MCF 10A (cell line): Measurements from ENCODE around the gene ASB8. TPM values are rescaled to one million over a fixed set of nuclear protein-coding genes. Genes with fewer than 3 reads are reported as not detected.

Experiments used
- BruUV-seq: library from RNA; stranded (reverse); fragments of 400-500 nt; replicated peaks from 2 replicates; lab custom pipeline; 2021; lab: Mats Ljungman, UMichigan
- CTCF ChIA-PET: fragments of 300-600 bp; sonication (Branson Sonifier 250); formaldehyde crosslinking; extraction: SDS; loops from one replicate; lab custom pipeline; 2021; ENCODE audit warnings: antibody characterized with exemption, inconsistent platforms; lab: Yijun Ruan, JAX
- POLR2A ChIA-PET: fragments of 300-600, 350-650 bp; sonication (Branson Sonifier 250); formaldehyde crosslinking; extraction: SDS; loops from one replicate; lab custom pipeline; 2020; ENCODE audit warnings: antibody characterized with exemption, inconsistent platforms; lab: Yijun Ruan, JAX
- DNase-seq: peaks from one replicate; pipeline ENCODE4 v3.0.0-alpha.2; 2018; ENCODE audit not compliant: unreplicated experiment
- H3K27ac Mint-ChIP-seq: one replicate; pipeline ENCODE4 v1.8.0; 2022; ENCODE audit warnings: mild to moderate bottlenecking, low read depth, mixed read lengths; ENCODE audit not compliant: unreplicated experiment
- H3K27me3 Mint-ChIP-seq: one replicate; pipeline ENCODE4 v1.8.0; 2022; ENCODE audit warnings: mixed read lengths; ENCODE audit not compliant: insufficient read depth, unreplicated experiment
- H3K36me3 Mint-ChIP-seq: one replicate; pipeline ENCODE4 v1.8.0; 2022; ENCODE audit warnings: mild to moderate bottlenecking, moderate library complexity, mixed read lengths; ENCODE audit not compliant: insufficient read depth, unreplicated experiment
- H3K4me1 Mint-ChIP-seq: one replicate; pipeline ENCODE4 v1.8.0; 2022; ENCODE audit warnings: mixed read lengths; ENCODE audit not compliant: insufficient read depth, unreplicated experiment
- H3K4me3 Mint-ChIP-seq: one replicate; pipeline ENCODE4 v1.8.0; 2022; ENCODE audit warnings: mild to moderate bottlenecking, moderate library complexity, mixed read lengths; ENCODE audit not compliant: unreplicated experiment
- H3K9me3 Mint-ChIP-seq: one replicate; pipeline ENCODE4 v1.8.0; 2022; ENCODE audit warnings: mixed read lengths; ENCODE audit not compliant: unreplicated experiment
- intact Hi-C: fragments of 100-400 bp; cut with micrococcal nuclease; formaldehyde crosslinking; loops from 2 replicates; pipeline ENCODE4 v1.14.1; 2022
- total RNA-seq: library from RNA; stranded (reverse); gene quantifications from 2 replicates; pipeline ENCODE4 v1.2.3, GENCODE V29; 2022
- TF ChIP-seq, protein P1 (sequence below): fragments of 200-600 bp; IDR thresholded peaks from one replicate; pipeline ENCODE4 v1.8.0; 2022; ENCODE audit warnings: antibody characterized with exemption, mild to moderate bottlenecking; ENCODE audit not compliant: unreplicated experiment

Gene ASB8
- total RNA-seq, 1 experiment from 2014 or later = 24.0 TPM

DNA sequence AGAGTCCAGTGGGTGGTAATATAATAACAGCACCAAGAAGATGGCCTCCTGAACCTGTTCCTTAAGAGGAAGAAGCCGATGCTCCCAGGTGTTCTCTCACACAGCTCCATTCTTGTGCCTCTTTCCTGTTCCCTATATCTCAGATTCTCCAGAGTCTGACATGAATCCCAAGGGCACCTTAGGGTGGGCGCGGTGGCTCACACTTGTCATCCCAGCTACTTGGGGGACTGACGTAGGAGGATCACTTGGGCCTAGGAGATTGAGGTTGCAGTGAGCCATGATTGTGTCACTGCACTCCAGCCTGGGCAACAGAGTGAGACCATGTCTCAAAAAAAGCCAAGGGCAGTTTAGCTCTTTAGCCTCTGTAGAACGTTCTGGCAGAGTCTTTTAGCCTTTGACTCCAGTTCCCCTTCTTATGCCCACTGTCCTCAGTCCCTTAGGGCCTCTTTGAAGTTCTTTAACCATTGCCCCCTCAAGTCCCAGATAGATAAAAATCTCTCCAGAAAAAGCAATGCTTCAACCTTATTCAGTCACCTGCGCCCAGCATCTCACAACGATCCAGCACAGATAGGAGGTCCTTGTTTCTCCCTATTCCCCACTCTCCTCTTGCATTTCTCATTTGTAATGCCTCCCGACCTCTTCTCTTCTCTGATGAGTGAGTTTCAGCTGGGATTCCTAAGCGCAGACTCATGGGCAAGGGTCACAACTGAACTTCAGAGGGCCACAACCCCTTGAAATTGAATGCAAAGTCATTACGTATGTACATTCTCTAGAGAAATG lies 30.8 kb upstream of the ASB8 start:
- Mint-ChIP-seq H3K36me3 (no peaks in the 10 kb centered on the region), H3K4me1 (peaks cover 5% of the 10 kb centered on the region), H3K4me3 (no peak overlapping the region), H3K27ac (no peak overlapping the region), H3K27me3 (peaks cover 58% of the 10 kb centered on the region), H3K9me3 (no peaks in the 10 kb centered on the region)
- intact Hi-C loops = loop anchor here (5.0 kb wide), 1 partner anchor 226 kb away; the partner anchor contains the start of gene TMEM106C
- POLR2A ChIA-PET = interaction anchor here (1.5 kb wide), 1 partner anchor 9 kb away, joined by 6 read pairs; no protein-coding TSS in a partner anchor
- no peak for DNase-seq
- CTCF ChIA-PET = interaction anchor here (0.6 to 4.0 kb wide), 9 partner anchors 10 to 472 kb away, joined by 3 to 30 read pairs (median 4); no protein-coding TSS in a partner anchor
- BruUV-seq = no TSS peak
- TF ChIP-seq, protein P1, sequence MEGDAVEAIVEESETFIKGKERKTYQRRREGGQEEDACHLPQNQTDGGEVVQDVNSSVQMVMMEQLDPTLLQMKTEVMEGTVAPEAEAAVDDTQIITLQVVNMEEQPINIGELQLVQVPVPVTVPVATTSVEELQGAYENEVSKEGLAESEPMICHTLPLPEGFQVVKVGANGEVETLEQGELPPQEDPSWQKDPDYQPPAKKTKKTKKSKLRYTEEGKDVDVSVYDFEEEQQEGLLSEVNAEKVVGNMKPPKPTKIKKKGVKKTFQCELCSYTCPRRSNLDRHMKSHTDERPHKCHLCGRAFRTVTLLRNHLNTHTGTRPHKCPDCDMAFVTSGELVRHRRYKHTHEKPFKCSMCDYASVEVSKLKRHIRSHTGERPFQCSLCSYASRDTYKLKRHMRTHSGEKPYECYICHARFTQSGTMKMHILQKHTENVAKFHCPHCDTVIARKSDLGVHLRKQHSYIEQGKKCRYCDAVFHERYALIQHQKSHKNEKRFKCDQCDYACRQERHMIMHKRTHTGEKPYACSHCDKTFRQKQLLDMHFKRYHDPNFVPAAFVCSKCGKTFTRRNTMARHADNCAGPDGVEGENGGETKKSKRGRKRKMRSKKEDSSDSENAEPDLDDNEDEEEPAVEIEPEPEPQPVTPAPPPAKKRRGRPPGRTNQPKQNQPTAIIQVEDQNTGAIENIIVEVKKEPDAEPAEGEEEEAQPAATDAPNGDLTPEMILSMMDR = no peak

DNA sequence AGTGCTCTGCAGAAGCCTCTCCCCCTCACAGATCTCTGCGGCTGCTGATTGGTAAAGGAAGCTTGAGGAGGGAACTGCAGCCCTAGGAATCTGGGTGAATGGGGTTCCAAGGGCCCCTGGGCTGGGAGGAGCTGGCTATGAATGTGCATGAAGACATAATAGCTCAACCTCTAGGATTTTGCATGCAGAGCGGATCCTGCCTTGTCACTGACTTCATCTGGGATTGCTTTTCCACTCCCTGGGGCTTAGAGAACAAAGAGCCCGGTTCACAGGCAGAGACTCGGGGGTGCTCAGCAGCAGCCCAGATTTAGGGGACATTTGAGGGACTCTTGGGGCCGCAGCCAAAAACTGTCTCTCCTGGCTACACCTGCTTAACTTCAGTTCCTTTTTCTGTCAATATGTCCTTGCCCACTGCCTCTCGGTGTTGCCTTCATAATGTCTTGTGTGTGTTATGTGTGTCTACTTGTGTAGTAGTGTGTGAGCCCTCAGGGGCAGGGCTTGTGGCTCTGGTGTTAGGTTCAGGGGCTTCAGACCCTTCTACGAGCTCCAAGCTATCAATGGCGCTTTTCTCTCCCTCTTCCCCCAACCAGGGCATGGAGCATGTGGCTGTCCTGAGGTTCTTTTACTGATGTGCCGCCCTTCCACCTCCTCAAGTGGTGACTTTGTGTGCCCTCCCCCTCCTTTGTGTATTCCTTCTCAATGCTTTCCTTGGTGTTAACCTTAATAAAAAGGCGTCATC lies 28.0 kb upstream of the ASB8 start:
- ChIA-PET CTCF (interaction anchor here (2.4 kb wide), 1 partner anchor 432 kb away, joined by 6 read pairs; no protein-coding TSS in a partner anchor), POLR2A (interaction anchor here (0.6 kb wide), 1 partner anchor 805 kb away, joined by 3 read pairs; no protein-coding TSS in a partner anchor)
- DNase-seq = no peak
- intact Hi-C loops = loop anchor here (5.0 kb wide), 1 partner anchor 223 kb away; the partner anchor contains the start of gene TMEM106C
- Mint-ChIP-seq H3K9me3 (no peaks in the 10 kb centered on the region), H3K4me3 (no peak overlapping the region), H3K27me3 (peaks cover 66% of the 10 kb centered on the region), H3K4me1 (peaks cover 5% of the 10 kb centered on the region), H3K27ac (no peak overlapping the region), H3K36me3 (no peaks in the 10 kb centered on the region)
- no TSS peak for BruUV-seq
- TF ChIP-seq, protein P1 = no peak

DNA sequence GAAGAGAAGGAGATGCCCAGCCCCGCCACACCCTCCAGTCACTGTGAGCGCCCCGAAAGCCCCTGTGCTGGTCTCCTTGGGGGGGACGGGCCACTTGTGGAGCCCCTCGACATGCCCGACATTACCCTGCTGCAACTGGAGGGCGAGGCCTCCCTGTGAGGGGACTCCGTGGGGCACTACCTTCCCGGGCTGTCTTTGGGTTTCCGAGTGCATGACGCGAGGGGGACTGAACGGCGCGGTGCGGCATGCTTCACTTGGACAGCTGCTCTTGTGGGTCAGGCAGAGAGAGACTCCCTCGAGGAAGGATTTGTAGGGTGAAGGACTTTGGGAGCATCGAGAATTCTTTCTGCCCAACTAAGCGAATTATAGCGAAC lies 27.2 kb upstream of the ASB8 start:
- POLR2A ChIA-PET = no interaction called here
- DNase-seq = no peak
- Mint-ChIP-seq H3K4me3 (no peak overlapping the region), H3K27ac (no peak overlapping the region), H3K4me1 (peaks cover 5% of the 10 kb centered on the region), H3K36me3 (no peaks in the 10 kb centered on the region), H3K9me3 (no peaks in the 10 kb centered on the region), H3K27me3 (peaks cover 67% of the 10 kb centered on the region)
- no TSS peak for BruUV-seq
- CTCF ChIA-PET = no interaction called here
- TF ChIP-seq, protein P1 = no peak
- intact Hi-C loops = no loop called here
